Kidney (tissue), 14 donors: Measurements from ENCODE around the gene PPP2CA. TPM values are rescaled to one million over a fixed set of nuclear protein-coding genes. Genes with fewer than 3 reads are reported as not detected.
A peak's percentile ranks its signal among the peaks of the same experiment; 100 is the strongest.

Experiments
- DNase-seq, 5 donors: peaks; one replicate each; pipeline ENCODE4 v3.0.0-alpha.2; 2013 to 2020
- FAIRE-seq: peaks from 2 replicates; lab custom pipeline; 2012; peaks lifted over from hg19 to GRCh38; lab: Jason Lieb, UNC
- H3K27ac ChIP-seq, 2 donors: one replicate each; pipeline ENCODE4 v1.7.0; 2013; ENCODE audit warnings: low read depth in 2 of 2, low read length in 2 of 2, inconsistent platforms in 1 of 2
- H3K27me3 ChIP-seq: one replicate; pipeline ENCODE4 v1.7.1; 2013; ENCODE audit warnings: low read length, inconsistent platforms; ENCODE audit not compliant: control insufficient read depth, insufficient read depth
- H3K36me3 ChIP-seq, 3 donors: one replicate each; pipeline versions ENCODE4 v1.7.0 to v1.7.1; 2013; ENCODE audit warnings: low read length in 3 of 3, control low read depth in 1 of 3, inconsistent platforms in 1 of 3; ENCODE audit not compliant: insufficient read depth in 3 of 3, control insufficient read depth in 2 of 3
- H3K4me1 ChIP-seq, 3 donors: one replicate each; pipeline versions ENCODE4 v1.7.0 to v1.7.1; 2013; ENCODE audit warnings: low read length in 3 of 3, inconsistent platforms in 1 of 3, low read depth in 1 of 3; ENCODE audit not compliant: control insufficient read depth in 2 of 3, insufficient read depth in 2 of 3
- H3K4me3 ChIP-seq, 3 donors: one replicate each; pipeline versions ENCODE4 v1.7.0 to v1.8.1; 2013; ENCODE audit warnings: low read length in 3 of 3, control low read depth in 1 of 3, inconsistent platforms in 1 of 3
- H3K9ac ChIP-seq, 3 donors: one replicate each; pipeline versions ENCODE4 v1.7.0 to v1.7.1; 2013; ENCODE audit warnings: low read length in 3 of 3, control low read depth in 1 of 3, inconsistent platforms in 1 of 3
- H3K9me3 ChIP-seq, 3 donors: one replicate each; pipeline versions ENCODE4 v1.7.0 to v1.7.1; 2013; ENCODE audit warnings: low read length in 3 of 3, control low read depth in 1 of 3, inconsistent platforms in 1 of 3; ENCODE audit not compliant: control insufficient read depth in 2 of 3, insufficient read depth in 1 of 3
- CTCF ChIP-seq: IDR thresholded peaks from 3 replicates; pipeline ENCODE4 v1.5.1; 2012; ENCODE audit warnings: mild to moderate bottlenecking, moderate library complexity, borderline replicate concordance; ENCODE audit not compliant: insufficient read depth; ENCODE audit errors: extremely low read depth
- intact Hi-C: fragments of 100-400 bp; cut with DNase I; formaldehyde crosslinking; loops from one replicate; pipeline ENCODE4 v1.11.1; 2022
- polyA plus RNA-seq: library from polyadenylated mRNA; stranded (reverse); fragments of 350-450 nt; fragmentation: Illumina TruSeq; extraction: RNeasy Lipid Tissue Mini Kit (QIAGEN cat#74804); gene quantifications from one replicate; pipeline ENCODE4 v1.2.3, GENCODE V29; 2014; ENCODE audit warnings: low read depth, low replicate concordance; ENCODE audit not compliant: insufficient read depth
- total RNA-seq: library from RNA; stranded (reverse); fragmentation: NEBNext Ultra II Directional; extraction: Animal tissue kit (Norgen Biotek cat#: 25700); gene quantifications from one replicate; pipeline ENCODE4 v1.2.1, GENCODE V29; 2021
- donor health status: control.
- donor health status: control.
- donor health status: control.
- donor health status: control.
- donor health status: control.
- donor health status: DM: yes; HTN: yes; CAD: no.
- donor health status: Normal renal cell carcinoma (clear cell type).

Gene PPP2CA
- total and polyA plus RNA-seq, 2 donors from 2014 or later: 94.8 to 121 TPM

- peaks cover 0 to 7% (median 0%) of the 10 kb centered on the region in 3 donors for H3K4me1 ChIP-seq
- H3K27ac ChIP-seq: no peak overlapping the region
- no peak overlapping the region for H3K9ac ChIP-seq
- FAIRE-seq (no peak), DNase-seq (peak in 1 of 5 donors; percentile 28)
- intact Hi-C loops: no loop called here
- H3K9me3 ChIP-seq: no peaks in the 10 kb centered on the region
- no peaks in the 10 kb centered on the region for H3K27me3 ChIP-seq
- TF ChIP-seq CTCF: no peak
- H3K36me3 ChIP-seq: no peaks in the 10 kb centered on the region
- no peak overlapping the region for H3K4me3 ChIP-seq
Measured at GRCh38 chr5:134189031-134189430, 36.8 kb downstream of the PPP2CA start.

- DNase-seq (no peak), FAIRE-seq (no peak)
- H3K4me3 ChIP-seq: no peak overlapping the region
- no peak overlapping the region for H3K27ac ChIP-seq
- intact Hi-C loops: no loop called here
- no peak for TF ChIP-seq CTCF
- H3K27me3 ChIP-seq: no peaks in the 10 kb centered on the region
- peaks cover 0 to 7% (median 0%) of the 10 kb centered on the region in 3 donors for H3K4me1 ChIP-seq
- no peaks in the 10 kb centered on the region for H3K9me3 ChIP-seq
- H3K9ac ChIP-seq: no peak overlapping the region
- no peaks in the 10 kb centered on the region for H3K36me3 ChIP-seq
Measured at GRCh38 chr5:134188092-134188491, 37.8 kb downstream of the PPP2CA start.

GRCh38 chr5:134184155-134185135 lies 41.4 kb downstream of the PPP2CA start:
- no peaks in the 10 kb centered on the region for H3K9me3 ChIP-seq
- H3K27ac ChIP-seq: no peak overlapping the region
- DNase-seq (peak; percentile 68 to 80 (median 74)), FAIRE-seq (no peak)
- TF ChIP-seq CTCF: peak; percentile 91
- intact Hi-C loops: loop anchor here (5.0 kb wide), 1 partner anchor 103 kb away; no protein-coding TSS in a partner anchor
- no peaks in the 10 kb centered on the region for H3K36me3 ChIP-seq
- H3K4me1 ChIP-seq: peaks cover 0 to 7% (median 0%) of the 10 kb centered on the region in 3 donors
- no peak overlapping the region for H3K9ac ChIP-seq
- no peaks in the 10 kb centered on the region for H3K27me3 ChIP-seq
- no peak overlapping the region for H3K4me3 ChIP-seq
